K562 (cell line): ENCODE results near the gene CFAP58.

Experiments
- CC2D1A ChIP-seq: fragments of 450-650 bp; IDR thresholded peaks from 2 replicates; pipeline ENCODE4 v1.6.1; 2017; ENCODE audit warnings: mild to moderate bottlenecking
- CTCF ChIP-seq, 3 experiments: IDR thresholded peaks in 2 of 3; conservative IDR thresholded peaks in 1 of 3; 2 replicates each; pipeline ENCODE4 v1.5.1; 2011 to 2012; ENCODE audit warnings: low read length in 3 of 3, mild to moderate bottlenecking in 3 of 3, control low read depth in 2 of 3, improper control_type of control experiment in 1 of 3, inconsistent platforms in 1 of 3, low read depth in 1 of 3, mixed read lengths in 1 of 3, moderate library complexity in 1 of 3; ENCODE audit not compliant: insufficient read depth in 2 of 3
- ELK1 ChIP-seq: sonication (generic); formaldehyde crosslinking; IDR thresholded peaks from 2 replicates; pipeline ENCODE4 v1.8.1; 2022; ENCODE audit warnings: missing genetic modification reagents
- HDAC1 ChIP-seq, 2 experiments: fragments of 450-650 bp; IDR thresholded peaks; 2 replicates each; pipeline ENCODE4 v1.6.1; 2016 to 2017; ENCODE audit warnings: inconsistent platforms in 1 of 2, mild to moderate bottlenecking in 1 of 2, moderate library complexity in 1 of 2
- POLR2A ChIP-seq: fragments of 450-650 bp; conservative IDR thresholded peaks from 2 replicates; pipeline ENCODE4 v1.6.1; 2016
- PREB ChIP-seq: sonication (generic); formaldehyde crosslinking; IDR thresholded peaks from 2 replicates; pipeline ENCODE4 v1.8.1; 2023; ENCODE audit warnings: mild to moderate bottlenecking, missing genetic modification reagents
- RERE ChIP-seq: sonication (generic); formaldehyde crosslinking; IDR thresholded peaks from 2 replicates; pipeline ENCODE4 v1.8.0; 2023; ENCODE audit warnings: missing genetic modification reagents, mild to moderate bottlenecking, borderline replicate concordance
- YBX1 ChIP-seq: fragments of 450-650 bp; IDR thresholded peaks from 2 replicates; pipeline ENCODE4 v1.7.1; 2016; ENCODE audit warnings: mild to moderate bottlenecking
- ZBTB7A ChIP-seq: IDR thresholded peaks from 2 replicates; pipeline ENCODE4 v1.6.1; 2011; ENCODE audit warnings: low read depth, mild to moderate bottlenecking, low read length, moderate library complexity, borderline replicate concordance; ENCODE audit not compliant: control insufficient read depth
- ZNF232 ChIP-seq: sonication (generic); formaldehyde crosslinking; IDR thresholded peaks from 2 replicates; pipeline ENCODE4 v1.8.0; 2022; ENCODE audit warnings: mild to moderate bottlenecking, missing genetic modification reagents
- ZNF830 ChIP-seq: fragments of 250-450 bp; sonication (Bioruptor Pico); IDR thresholded peaks from 2 replicates; pipeline ENCODE4 v1.5.0; 2021; ENCODE audit warnings: mild to moderate bottlenecking

GRCh38 chr10:104472505-104472904 lies 118.9 kb downstream of the CFAP58 start:
- TF ChIP-seq ZNF830 (CRISPR knock-in tag) (no peak), ZNF232 (CRISPR knock-in tag) (no peak), HDAC1 (IDR thresholded peaks at IDR 0.05) (no peak), YBX1 (no peak), CTCF (IDR thresholded peaks at IDR 0.05 in 2 of 3, conservative IDR thresholded peaks at IDR 0.05 in 1 of 3; ENCODE audit: insufficient read depth in 2 of 3, low read depth in 1 of 3, low read length in 3 of 3) (no peak), POLR2A (no peak), PREB (no peak), ELK1 (CRISPR knock-in tag) (no peak), CC2D1A (no peak), ZBTB7A (no peak), RERE (CRISPR knock-in tag) (no peak)
